Measurements from ENCODE around the gene BUB1B.

Gene BUB1B

DNA sequence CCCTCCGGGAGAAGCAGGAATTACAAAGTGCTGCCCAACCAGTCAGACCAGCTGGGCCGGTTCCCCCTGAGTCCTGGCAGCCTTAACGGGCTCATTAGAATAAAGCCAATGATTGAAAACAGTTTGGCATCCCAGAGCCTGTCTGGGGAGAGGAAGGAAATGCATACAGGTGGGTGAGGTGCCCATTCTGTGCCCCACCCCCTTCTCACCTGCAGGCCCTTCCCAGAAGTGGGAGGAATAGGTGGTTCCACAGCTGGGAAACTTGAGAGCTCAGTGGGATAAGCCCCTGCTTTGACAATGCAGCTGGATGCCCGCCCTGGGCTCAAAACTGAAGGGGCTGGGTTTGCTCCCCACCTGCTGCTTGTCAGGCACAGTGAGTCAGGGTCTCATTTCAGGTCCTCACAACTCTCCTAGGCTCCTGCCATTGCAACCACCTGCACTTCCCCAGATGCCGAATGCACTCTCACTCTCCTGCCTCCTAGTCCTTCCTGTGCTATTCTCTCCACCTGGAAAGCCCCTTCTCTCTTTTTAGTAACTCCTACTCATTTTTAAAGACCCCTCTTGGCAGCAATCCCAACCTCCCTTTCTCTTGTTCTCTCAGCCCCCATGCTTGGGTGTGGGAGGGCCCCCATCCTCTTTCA, 5.5 kb upstream of the BUB1B start:
- Histone ChIP-seq H3K4me3 (ENCODE audit: low read length) (no peak overlapping the region), H3K9ac (ENCODE audit: low read length) (no peak overlapping the region), H3K4me2 (ENCODE audit: low read length) (peak overlapping the region; percentile 27; the same call in 1 of the 2 replicates)

DNA sequence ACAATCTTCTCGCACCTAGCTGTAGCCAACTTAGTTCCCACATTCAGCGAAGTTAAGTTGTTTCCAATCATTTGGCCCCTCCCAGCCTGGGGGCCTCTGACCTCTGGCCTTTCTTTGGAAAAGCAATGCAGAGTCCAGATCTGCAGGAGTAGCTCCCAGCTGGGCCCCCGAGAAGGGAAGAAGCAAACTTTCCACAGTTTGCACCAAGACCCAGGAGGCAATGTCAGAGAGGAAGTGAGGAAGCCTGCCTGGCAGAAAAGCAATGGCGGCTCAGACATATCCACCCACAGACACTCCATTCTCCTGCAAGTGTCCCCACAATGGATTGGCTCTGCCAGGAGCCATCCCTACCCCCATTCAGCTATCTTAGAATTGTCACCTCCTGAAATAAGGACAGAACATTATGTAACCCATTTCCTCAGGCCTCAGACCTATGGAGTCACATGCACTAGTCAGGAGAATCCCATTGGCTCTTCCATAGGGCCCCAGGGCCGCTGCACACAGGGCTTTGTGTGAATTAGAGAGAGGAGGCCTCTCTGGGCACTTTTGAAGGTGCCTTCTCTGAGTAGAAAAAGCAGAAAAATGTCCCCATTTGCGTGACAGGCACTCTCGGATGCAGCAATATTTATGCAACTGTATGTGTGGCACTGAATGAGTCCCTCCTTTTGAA, 3.0 kb upstream of the BUB1B start:
- H3K9me3 ChIP-seq (ENCODE audit: insufficient read depth, low read length) = no peaks in the 10 kb centered on the region
- peaks cover 24% of the 10 kb centered on the region for H3K4me1 ChIP-seq (ENCODE audit: low read length)
- H3K36me3 ChIP-seq (replicated peaks; ENCODE audit: low read depth, low read length) = peaks cover 12% of the 10 kb centered on the region
- no peaks in the 10 kb centered on the region for H3K27me3 ChIP-seq (ENCODE audit: low read depth, low read length)
- H4K20me1 ChIP-seq (ENCODE audit: insufficient read depth, low read length) = peaks cover 9% of the 10 kb centered on the region
- TF ChIP-seq, protein P1, sequence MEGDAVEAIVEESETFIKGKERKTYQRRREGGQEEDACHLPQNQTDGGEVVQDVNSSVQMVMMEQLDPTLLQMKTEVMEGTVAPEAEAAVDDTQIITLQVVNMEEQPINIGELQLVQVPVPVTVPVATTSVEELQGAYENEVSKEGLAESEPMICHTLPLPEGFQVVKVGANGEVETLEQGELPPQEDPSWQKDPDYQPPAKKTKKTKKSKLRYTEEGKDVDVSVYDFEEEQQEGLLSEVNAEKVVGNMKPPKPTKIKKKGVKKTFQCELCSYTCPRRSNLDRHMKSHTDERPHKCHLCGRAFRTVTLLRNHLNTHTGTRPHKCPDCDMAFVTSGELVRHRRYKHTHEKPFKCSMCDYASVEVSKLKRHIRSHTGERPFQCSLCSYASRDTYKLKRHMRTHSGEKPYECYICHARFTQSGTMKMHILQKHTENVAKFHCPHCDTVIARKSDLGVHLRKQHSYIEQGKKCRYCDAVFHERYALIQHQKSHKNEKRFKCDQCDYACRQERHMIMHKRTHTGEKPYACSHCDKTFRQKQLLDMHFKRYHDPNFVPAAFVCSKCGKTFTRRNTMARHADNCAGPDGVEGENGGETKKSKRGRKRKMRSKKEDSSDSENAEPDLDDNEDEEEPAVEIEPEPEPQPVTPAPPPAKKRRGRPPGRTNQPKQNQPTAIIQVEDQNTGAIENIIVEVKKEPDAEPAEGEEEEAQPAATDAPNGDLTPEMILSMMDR (IDR thresholded peaks at IDR 0.05; ENCODE audit: low read depth, low read length) = no peak
- no peak for TF ChIP-seq EZH2phosphoT487 (IDR thresholded peaks at IDR 0.05; ENCODE audit: low read depth)
- peaks cover 21% of the 10 kb centered on the region for H3K79me2 ChIP-seq (ENCODE audit: low read length)
- H3K4me3 ChIP-seq (ENCODE audit: low read length) = no peak overlapping the region
- H3K9ac ChIP-seq (ENCODE audit: low read length) = no peak overlapping the region
- no peak overlapping the region for H3K4me2 ChIP-seq (ENCODE audit: low read length)
- H3K27ac ChIP-seq (ENCODE audit: low read length) = no peak overlapping the region
- no peak overlapping the region; the same call in 1 of the 2 replicates for H2AFZ ChIP-seq (ENCODE audit: low read depth, low read length)

More for the DNA sequence above, 5.5 kb upstream of the BUB1B start:
- no peaks in the 10 kb centered on the region for H3K79me2 ChIP-seq (ENCODE audit: low read length)
- no peaks in the 10 kb centered on the region for H3K27me3 ChIP-seq (ENCODE audit: low read depth, low read length)
- no peak overlapping the region for H3K27ac ChIP-seq (ENCODE audit: low read length)
- no peaks in the 10 kb centered on the region for H4K20me1 ChIP-seq (ENCODE audit: insufficient read depth, low read length)
- peaks cover 15% of the 10 kb centered on the region for H3K4me1 ChIP-seq (ENCODE audit: low read length)
- no peaks in the 10 kb centered on the region for H3K9me3 ChIP-seq (ENCODE audit: insufficient read depth, low read length)
- H3K36me3 ChIP-seq (replicated peaks; ENCODE audit: low read depth, low read length) = no peaks in the 10 kb centered on the region
- no peak overlapping the region for H2AFZ ChIP-seq (ENCODE audit: low read depth, low read length)
- TF ChIP-seq EZH2phosphoT487 (IDR thresholded peaks at IDR 0.05; ENCODE audit: low read depth) = no peak

DNA sequence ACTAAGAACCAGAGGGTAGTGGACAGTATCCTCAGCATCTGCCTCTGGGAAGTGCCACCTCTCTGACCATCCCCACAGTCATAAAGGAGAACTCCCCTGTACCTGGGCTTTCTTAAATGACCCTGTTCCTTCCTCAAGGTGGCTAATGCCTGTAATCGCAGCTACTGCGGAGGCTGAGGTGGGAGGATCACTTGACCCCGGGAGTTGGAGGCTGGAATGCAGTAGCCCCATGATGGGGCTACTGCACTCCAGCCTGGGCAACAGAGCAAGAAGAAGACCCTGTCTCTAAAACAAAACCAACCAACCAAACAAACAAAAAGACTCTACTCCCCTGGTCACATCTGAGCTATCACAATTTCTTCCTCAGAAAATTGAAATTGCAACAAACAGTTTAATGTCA, 848 bp upstream of the BUB1B start:
- Histone ChIP-seq H3K4me3 (ENCODE audit: low read length) (peak overlapping the region; percentile 86), H3K79me2 (ENCODE audit: low read length) (peaks cover 42% of the 10 kb centered on the region), H3K27ac (ENCODE audit: low read length) (no peak overlapping the region)

DNA sequence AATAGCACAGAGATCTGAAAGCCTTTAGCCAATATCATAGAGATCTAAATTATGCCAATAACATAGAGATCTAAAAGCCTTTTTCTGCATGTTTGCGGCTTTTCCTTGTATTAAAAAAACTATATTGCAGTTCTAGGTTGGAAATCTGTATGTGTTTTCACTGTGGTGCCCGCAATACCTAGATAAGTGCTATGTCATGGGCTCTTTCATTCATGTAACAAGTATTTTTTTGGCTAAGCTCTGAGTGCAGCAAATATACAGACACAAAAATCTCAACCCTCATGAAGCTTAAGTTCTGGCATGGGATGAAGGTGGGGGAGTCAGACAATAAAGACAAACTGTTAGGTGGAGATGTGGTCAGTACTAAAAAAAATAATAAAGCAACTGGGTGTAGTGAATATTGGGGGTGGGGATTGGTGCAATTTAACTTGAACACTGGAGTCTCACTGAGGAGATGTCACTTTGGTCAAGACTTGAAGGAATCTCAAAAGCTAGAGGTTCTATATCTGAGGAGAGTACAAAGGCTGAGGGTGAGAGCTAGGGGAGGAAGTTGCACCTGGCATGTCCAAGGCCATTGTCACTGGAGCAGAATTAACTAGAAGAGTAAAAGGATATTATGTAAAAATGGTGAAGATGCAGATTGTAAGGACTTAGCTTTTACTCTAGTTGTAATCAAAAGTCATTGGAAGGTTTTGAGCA, 973 bp downstream of the BUB1B start:
- H2AFZ ChIP-seq (ENCODE audit: low read depth, low read length) = no peak overlapping the region
- H3K27me3 ChIP-seq (ENCODE audit: low read depth, low read length) = no peaks in the 10 kb centered on the region
- H3K4me3 ChIP-seq (ENCODE audit: low read length) = peak overlapping the region; percentile 86
- no peaks in the 10 kb centered on the region for H3K9me3 ChIP-seq (ENCODE audit: insufficient read depth, low read length)
- H3K4me2 ChIP-seq (ENCODE audit: low read length) = peak overlapping the region; percentile 83
- H4K20me1 ChIP-seq (ENCODE audit: insufficient read depth, low read length) = peaks cover 23% of the 10 kb centered on the region
- no peak for TF ChIP-seq EZH2phosphoT487 (IDR thresholded peaks at IDR 0.05; ENCODE audit: low read depth)
- TF ChIP-seq, protein P1 (IDR thresholded peaks at IDR 0.05; ENCODE audit: low read depth, low read length) = no peak
- peak overlapping the region; percentile 70 for H3K27ac ChIP-seq (ENCODE audit: low read length)
- H3K79me2 ChIP-seq (ENCODE audit: low read length) = peaks cover 61% of the 10 kb centered on the region
- peaks cover 45% of the 10 kb centered on the region for H3K36me3 ChIP-seq (replicated peaks; ENCODE audit: low read depth, low read length)
- H3K4me1 ChIP-seq (ENCODE audit: low read length) = peaks cover 30% of the 10 kb centered on the region
- H3K9ac ChIP-seq (ENCODE audit: low read length) = peak overlapping the region; percentile 87

More for the DNA sequence above, 848 bp upstream of the BUB1B start:
- Histone ChIP-seq H3K9ac (ENCODE audit: low read length) (peak overlapping the region; percentile 87), H2AFZ (ENCODE audit: low read depth, low read length) (peak overlapping the region; percentile 96), H3K36me3 (replicated peaks; ENCODE audit: low read depth, low read length) (peaks cover 30% of the 10 kb centered on the region), H3K27me3 (ENCODE audit: low read depth, low read length) (no peaks in the 10 kb centered on the region), H3K9me3 (ENCODE audit: insufficient read depth, low read length) (no peaks in the 10 kb centered on the region), H4K20me1 (ENCODE audit: insufficient read depth, low read length) (peaks cover 23% of the 10 kb centered on the region), H3K4me1 (ENCODE audit: low read length) (peaks cover 38% of the 10 kb centered on the region), H3K4me2 (ENCODE audit: low read length) (peak overlapping the region; percentile 83)
- TF ChIP-seq EZH2phosphoT487 (IDR thresholded peaks at IDR 0.05; ENCODE audit: low read depth) = no peak
